Gastroesophageal sphincter (tissue), 3 donors: ENCODE results near the gene ZP4.

Experiments
- CTCF ChIP-seq, 4 experiments: fragments of 200-600 bp in 2 of 4; fragments of 450-650 bp in 2 of 4; sonication (generic) in 1 of 4; IDR thresholded peaks; one replicate each; pipeline ENCODE4 v1.5.1; 2017 to 2019; ENCODE audit warnings: antibody characterized with exemption in 4 of 4, mild to moderate bottlenecking in 2 of 4, moderate library complexity in 2 of 4
- POLR2A ChIP-seq, 2 donors: fragments of 450-650 bp; IDR thresholded peaks; one replicate each; pipeline ENCODE4 v1.6.1; 2017; ENCODE audit warnings: antibody characterized with exemption in 2 of 2, mild to moderate bottlenecking in 2 of 2, moderate library complexity in 1 of 2
- POLR2AphosphoS5 ChIP-seq: sonication (generic); formaldehyde crosslinking; IDR thresholded peaks from one replicate; pipeline ENCODE4 v1.6.1; 2017; ENCODE audit warnings: antibody characterized with exemption

GRCh38 chr1:237861944-237862343, 28.8 kb downstream of the ZP4 start:
- TF ChIP-seq CTCF (IDR thresholded peaks at IDR 0.05), result no peak
- TF ChIP-seq POLR2A (IDR thresholded peaks at IDR 0.05), result no peak
- TF ChIP-seq POLR2AphosphoS5, result no peak
